Left lung (tissue), 10 donors: ENCODE data around the gene JPH3. TPM values are rescaled to one million over a fixed set of nuclear protein-coding genes. Genes with fewer than 3 reads are reported as not detected.

Source experiments
- ATAC-seq: fragments of 200-7000 bp; cut with Tn5 transposase; one replicate; pipeline ENCODE4 v1.9.1; 2020; ENCODE audit warnings: moderate library complexity
- DNase-seq, 4 donors: peaks; one replicate each; pipeline ENCODE4 v3.0.0-alpha.2; 2013 to 2020
- H3K27ac ChIP-seq, 2 donors: fragments of 200-600 bp; sonication (generic) in 1 of 2; one replicate each; pipeline versions ENCODE4 v1.5.0 to v1.8.0; 2020 to 2021
- H3K27me3 ChIP-seq, 2 donors: fragments of 200-600 bp; sonication (generic) in 1 of 2; one replicate each; pipeline versions ENCODE4 v1.5.0 to v1.8.0; 2020 to 2021
- H3K36me3 ChIP-seq, 2 donors: fragments of 200-600 bp; sonication (generic) in 1 of 2; one replicate each; pipeline versions ENCODE4 v1.5.0 to v1.8.0; 2020 to 2021
- H3K4me1 ChIP-seq, 2 donors: fragments of 200-600 bp; one replicate each; pipeline ENCODE4 v1.8.0; 2021
- H3K4me3 ChIP-seq, 2 donors: fragments of 200-600 bp; sonication (generic) in 1 of 2; one replicate each; pipeline versions ENCODE4 v1.5.0 to v1.8.0; 2020 to 2021; ENCODE audit warnings: mild to moderate bottlenecking in 1 of 2
- H3K9me3 ChIP-seq, 2 donors: fragments of 200-600 bp; sonication (generic) in 1 of 2; one replicate each; pipeline versions ENCODE4 v1.5.0 to v1.8.0; 2020 to 2021
- CTCF ChIP-seq, 2 donors: fragments of 200-600 bp; sonication (generic) in 1 of 2; IDR thresholded peaks; one replicate each; pipeline versions ENCODE4 v1.5.0 to v1.8.0; 2021; ENCODE audit warnings: antibody characterized with exemption in 2 of 2
- intact Hi-C, 2 donors: fragments of 100-400 bp; cut with DNase I; formaldehyde crosslinking; loops; one replicate each; pipeline versions ENCODE4 v1.11.2 to v1.14.2; 2022
- polyA plus RNA-seq, 6 donors: library from polyadenylated mRNA; unstranded; fragments of 120-200 nt; gene quantifications; one replicate each; pipeline ENCODE4 v1.2.1, GENCODE V29; 2013; ENCODE audit not compliant: insufficient read length in 6 of 6
- total RNA-seq, 2 donors: library from RNA; stranded (reverse); fragmentation: NEBNext Ultra II Directional; extraction: Animal tissue kit (Norgen Biotek cat#: 25700); gene quantifications; one replicate each; pipeline ENCODE4 v1.2.1, GENCODE V29; 2021
- donor health status: DM: no; HTN: yes; CAD: no.
- donor health status: DM: no; HTN: no; CAD: no.

JPH3 gene
- total and polyA plus RNA-seq, 8 donors, result 0.06 to 2.5 (median 1.2) TPM; not detected in 1

GRCh38 chr16:87740909-87741424, 138.7 kb downstream of the JPH3 start:
- no peak overlapping the region for H3K4me3 ChIP-seq
- H3K4me1 ChIP-seq, result no peaks in the 10 kb centered on the region
- H3K27me3 ChIP-seq, result no peaks in the 10 kb centered on the region
- DNase-seq (no peak), ATAC-seq (no peak)
- H3K27ac ChIP-seq, result no peak overlapping the region
- H3K36me3 ChIP-seq, result peaks cover 0 to 80% of the 10 kb centered on the region in 2 donors
- intact Hi-C loops, result no loop called here
- H3K9me3 ChIP-seq, result no peaks in the 10 kb centered on the region
- no peak for TF ChIP-seq CTCF (IDR thresholded peaks at IDR 0.05)

DNA sequence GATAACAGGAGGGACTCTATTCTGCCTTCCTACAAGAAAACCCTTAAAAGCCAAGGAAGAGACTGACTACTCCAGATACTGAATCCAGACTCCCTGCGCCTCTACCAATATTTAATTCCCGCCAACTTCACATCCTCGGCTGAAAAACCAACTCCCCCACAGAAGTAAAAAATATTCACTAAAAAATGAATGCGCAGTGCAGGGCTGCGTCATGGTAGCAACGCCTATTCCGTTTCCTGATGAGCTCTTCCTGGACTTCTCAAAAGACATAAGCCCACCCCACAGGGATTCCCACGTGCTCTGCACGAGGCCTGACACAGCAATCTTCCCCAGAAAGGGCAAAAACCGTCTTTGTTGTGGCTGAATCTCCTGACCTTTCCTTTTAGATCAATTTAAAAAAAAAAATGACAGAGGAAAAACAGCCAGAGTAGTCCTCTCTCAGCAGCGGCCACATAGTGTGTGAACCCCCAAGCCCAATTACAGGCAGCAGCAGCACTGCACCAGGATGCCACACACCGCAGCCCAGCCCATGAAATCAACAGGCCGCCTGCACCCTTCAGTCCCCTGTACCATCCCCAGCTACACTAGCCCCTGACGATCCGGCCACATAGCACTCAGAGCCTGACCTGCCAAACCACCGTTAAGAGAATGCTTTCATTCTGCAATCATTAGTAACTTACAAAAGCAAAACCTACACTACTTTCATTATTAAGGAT, 139.6 kb downstream of the JPH3 start:
- no peaks in the 10 kb centered on the region for H3K27me3 ChIP-seq
- H3K9me3 ChIP-seq, result no peaks in the 10 kb centered on the region
- no peak overlapping the region for H3K4me3 ChIP-seq
- no peaks in the 10 kb centered on the region for H3K4me1 ChIP-seq
- no peak for ATAC-seq
- H3K27ac ChIP-seq, result no peak overlapping the region
- no peak for TF ChIP-seq CTCF (IDR thresholded peaks at IDR 0.05)
- no peak for DNase-seq
- intact Hi-C loops, result no loop called here
- peaks cover 0 to 80% of the 10 kb centered on the region in 2 donors for H3K36me3 ChIP-seq

GRCh38 chr16:87742781-87743490, 140.6 kb downstream of the JPH3 start:
- DNase-seq, result no peak
- Histone ChIP-seq H3K4me1 (no peaks in the 10 kb centered on the region), H3K9me3 (no peaks in the 10 kb centered on the region), H3K36me3 (peaks cover 0 to 81% of the 10 kb centered on the region in 2 donors), H3K27me3 (no peaks in the 10 kb centered on the region), H3K27ac (no peak overlapping the region), H3K4me3 (no peak overlapping the region)
- no peak for ATAC-seq
- TF ChIP-seq CTCF (IDR thresholded peaks at IDR 0.05), result no peak
- intact Hi-C loops, result no loop called here

DNA sequence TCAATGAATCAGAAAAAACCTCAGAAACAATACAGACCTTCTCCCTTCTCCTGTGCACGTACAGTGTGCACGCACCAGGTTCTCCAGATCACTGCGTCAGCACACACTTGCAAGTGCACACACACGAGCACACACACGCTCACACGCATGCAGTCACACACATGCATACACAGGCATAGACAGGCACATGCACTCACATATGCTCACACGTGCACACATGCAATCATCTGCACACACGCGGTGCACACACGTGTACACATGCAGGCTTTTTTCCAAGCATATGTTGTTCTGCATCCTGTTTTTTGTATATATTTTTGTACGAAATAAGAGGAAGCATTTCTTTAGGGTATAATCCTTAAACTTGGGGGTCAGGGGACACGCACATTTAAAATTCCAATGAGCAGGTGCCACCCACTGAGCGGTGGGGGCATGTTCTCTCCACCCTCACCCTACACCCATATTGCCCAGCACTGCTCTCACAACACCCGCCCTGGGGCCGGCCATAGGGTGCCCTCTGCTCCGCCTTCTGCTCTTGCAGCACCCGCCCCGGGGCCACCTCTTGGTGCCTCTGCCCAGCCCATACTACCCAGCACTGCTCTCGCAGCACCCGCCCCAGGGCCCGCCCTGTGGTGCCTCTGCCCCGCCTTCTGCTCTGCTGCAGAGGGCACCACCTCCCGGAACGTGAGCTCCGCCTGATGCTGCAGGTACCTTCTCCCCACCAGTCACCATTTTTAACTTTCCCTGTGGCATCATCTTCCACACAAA, 142.6 kb downstream of the JPH3 start:
- Histone ChIP-seq H3K27me3 (no peaks in the 10 kb centered on the region), H3K36me3 (peaks cover 0 to 94% of the 10 kb centered on the region in 2 donors), H3K4me3 (no peak overlapping the region), H3K9me3 (no peaks in the 10 kb centered on the region), H3K4me1 (no peaks in the 10 kb centered on the region), H3K27ac (no peak overlapping the region)
- intact Hi-C loops, result no loop called here
- no peak for DNase-seq
- no peak for TF ChIP-seq CTCF (IDR thresholded peaks at IDR 0.05)
- no peak for ATAC-seq

DNA sequence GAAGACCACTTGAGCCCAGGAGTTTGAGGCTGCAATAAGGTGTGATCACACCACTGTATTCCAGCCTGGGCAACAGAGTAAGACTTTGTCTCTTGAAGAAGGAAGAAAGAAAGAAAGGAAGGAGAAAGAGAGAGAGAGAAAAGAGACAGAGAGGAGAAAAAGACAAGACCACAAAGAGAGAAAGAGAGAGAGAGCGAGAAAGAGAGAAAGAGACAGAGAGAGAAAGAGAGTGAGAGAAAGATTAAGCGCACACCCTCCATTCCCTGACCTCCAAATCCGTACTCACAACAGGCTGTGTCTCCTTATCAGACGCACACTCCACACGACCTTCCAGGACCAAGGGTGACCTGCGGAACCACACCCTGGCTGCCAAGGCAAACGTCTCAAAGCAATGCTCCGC, 143.9 kb downstream of the JPH3 start:
- Histone ChIP-seq H3K9me3 (no peaks in the 10 kb centered on the region), H3K4me3 (no peak overlapping the region), H3K36me3 (peaks cover 0 to 94% of the 10 kb centered on the region in 2 donors), H3K27me3 (no peaks in the 10 kb centered on the region), H3K27ac (no peak overlapping the region), H3K4me1 (no peaks in the 10 kb centered on the region)
- intact Hi-C loops, result no loop called here
- no peak for TF ChIP-seq CTCF (IDR thresholded peaks at IDR 0.05)
- ATAC-seq (no peak), DNase-seq (no peak)
